Fibroblast of upper back skin (primary cell): ENCODE measurements around the gene PSKH1.
"Not testable (repeated sequence)": the region's sequence is repeated elsewhere in the genome, so short reads cannot be mapped to it uniquely, and the experiment has no call there.

Source experiments
- DNase-seq: peaks from one replicate; pipeline ENCODE4 v3.0.0-alpha.2; 2013

Gene PSKH1

DNA sequence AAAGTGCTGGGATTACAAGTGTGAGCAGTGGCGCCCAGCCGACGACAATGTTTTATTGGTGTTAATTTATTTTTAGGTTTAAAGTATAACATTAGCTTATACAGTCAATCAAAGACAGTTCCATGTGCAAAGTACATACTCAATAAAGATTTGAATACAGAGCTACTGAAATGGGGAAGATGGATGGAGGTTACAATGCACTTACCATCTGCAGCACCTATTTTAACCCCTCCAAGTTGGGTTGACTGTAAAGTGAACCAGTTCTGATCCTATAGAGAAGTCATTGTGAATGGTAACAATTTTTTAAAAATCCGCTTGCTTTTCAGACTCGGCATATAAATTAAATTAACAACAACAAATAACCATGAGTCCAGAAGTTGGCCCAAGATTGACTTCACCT, 679 bp upstream of the PSKH1 start:
- no peak for DNase-seq

DNA sequence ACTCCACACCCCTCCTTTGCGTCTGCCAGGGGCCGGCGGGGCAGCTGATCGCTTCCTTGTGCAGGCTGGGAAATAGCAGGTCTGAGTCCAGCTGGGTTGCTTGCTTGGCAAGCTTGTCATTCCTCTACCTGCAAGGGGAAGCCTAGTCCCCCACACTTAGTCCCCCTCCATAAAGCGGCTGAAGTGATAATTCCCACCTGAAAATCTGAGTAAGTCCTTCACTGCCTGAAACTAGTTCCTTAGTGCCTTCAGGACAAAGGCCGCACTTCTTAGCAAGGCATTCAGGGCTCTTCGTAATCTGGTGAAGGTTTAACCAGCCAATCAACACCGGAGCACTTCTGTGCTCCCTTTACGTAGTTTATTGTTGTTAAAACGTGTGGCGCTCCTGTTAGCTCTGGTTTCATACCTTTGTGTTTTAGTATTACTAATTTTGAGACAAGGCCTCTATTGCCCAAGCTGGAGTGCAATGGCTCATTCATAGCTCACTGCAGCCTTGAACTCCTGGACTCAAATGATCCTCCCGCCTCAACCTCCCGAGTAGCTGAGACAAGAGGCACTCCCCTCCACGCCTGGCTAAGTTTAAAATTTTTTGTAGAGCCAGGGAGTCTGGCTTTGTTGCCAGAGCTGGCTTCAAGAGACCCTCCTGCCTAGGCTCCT, 817 bp downstream of the PSKH1 start:
- DNase-seq = no peak

DNA sequence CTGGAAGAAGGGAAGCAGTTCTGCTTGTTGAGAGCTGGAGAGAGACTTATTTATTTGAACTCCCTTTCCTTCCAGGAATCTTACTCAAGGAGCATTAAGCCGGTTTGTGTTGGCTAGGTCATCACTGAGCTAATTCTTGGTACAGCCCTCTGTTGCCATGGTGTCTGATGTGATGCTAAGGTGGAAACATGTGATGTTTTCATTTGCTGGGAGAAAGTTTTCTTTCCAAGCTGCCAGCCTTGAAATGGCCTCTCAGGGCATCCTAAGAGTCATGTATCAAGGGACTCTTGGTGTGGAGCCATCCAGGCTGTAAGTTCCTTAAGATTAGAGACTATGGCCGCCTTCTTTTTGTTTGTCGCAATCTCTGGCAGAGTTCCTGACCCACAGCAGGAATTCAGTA, 4.2 kb downstream of the PSKH1 start:
- no peak for DNase-seq

DNA sequence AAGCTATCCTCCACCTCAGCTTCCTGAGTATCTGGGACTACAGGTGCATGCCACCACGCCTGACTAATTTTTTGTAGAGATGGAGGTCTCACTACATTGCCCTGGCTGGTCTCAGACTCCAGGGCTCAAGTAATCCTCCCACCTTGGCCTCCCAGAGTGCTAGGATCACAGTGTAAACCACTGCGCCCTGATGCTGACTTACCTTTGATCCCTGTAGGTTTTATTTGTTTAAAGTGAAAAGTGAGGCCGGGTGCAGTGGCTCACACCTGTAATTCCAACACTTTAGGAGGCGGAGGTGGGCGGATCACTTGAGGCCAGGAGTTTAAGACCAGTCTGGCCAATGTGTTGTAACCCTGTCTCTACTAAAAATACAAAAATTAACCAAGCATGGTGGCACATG, 8.7 kb downstream of the PSKH1 start:
- no peak for DNase-seq

DNA sequence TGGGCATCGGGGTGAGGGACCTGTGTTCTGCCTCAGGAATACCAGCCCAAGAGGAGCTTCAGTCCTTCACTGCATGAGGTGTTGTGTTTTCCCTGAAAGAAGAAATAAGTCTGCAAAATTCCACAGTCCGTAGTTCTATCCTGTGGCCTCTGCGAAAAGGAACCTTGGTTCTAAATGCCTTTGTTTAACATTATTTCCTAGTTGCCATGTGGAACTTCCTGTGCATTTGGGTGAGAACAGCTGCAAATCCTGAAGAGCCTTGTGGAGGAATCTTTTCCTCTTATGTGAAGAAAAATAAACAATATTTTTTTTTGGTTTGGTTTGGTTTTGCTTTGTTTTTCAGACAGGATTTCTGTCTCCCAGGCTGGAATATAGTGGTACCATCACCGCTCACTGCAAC, 9.8 kb downstream of the PSKH1 start:
- no peak for DNase-seq

DNA sequence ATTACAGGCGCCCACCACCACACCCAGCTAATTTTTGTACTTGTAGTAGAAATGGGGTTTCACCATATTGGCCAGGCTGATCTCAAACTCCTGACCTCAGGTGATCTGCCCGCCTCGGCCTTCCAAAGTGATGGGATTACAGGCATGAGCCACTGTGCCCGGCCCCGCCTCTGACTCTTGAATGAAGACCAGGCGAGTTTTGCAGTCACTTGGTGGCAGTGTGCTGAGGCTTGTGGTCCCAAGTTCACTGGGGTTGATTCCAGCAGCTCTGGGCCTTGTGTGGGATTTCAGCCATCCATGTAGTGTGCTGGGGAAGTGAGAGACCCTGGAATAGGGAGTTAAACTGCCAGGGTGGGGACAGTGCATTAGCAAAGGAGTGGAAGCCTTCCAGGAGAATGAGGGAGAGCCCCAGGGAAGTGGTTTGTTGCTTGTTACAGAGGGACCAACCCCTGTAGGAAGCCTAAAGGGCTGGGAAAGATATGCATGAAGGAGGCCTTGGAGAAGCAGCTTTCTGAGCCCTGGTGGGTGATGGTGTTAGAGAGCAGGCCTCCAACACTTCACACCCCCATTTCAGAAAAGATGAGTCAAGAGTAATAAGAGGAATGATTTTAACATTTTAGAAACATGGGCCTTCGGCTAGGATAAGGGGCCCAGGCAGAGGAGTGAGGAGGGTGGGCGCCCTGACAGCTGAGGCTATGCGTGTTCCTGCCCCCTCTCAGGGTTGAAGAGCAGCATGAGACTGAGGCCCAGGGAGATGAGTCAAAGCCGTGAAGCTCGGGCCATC, 14.5 kb downstream of the PSKH1 start:
- no peak for DNase-seq

DNA sequence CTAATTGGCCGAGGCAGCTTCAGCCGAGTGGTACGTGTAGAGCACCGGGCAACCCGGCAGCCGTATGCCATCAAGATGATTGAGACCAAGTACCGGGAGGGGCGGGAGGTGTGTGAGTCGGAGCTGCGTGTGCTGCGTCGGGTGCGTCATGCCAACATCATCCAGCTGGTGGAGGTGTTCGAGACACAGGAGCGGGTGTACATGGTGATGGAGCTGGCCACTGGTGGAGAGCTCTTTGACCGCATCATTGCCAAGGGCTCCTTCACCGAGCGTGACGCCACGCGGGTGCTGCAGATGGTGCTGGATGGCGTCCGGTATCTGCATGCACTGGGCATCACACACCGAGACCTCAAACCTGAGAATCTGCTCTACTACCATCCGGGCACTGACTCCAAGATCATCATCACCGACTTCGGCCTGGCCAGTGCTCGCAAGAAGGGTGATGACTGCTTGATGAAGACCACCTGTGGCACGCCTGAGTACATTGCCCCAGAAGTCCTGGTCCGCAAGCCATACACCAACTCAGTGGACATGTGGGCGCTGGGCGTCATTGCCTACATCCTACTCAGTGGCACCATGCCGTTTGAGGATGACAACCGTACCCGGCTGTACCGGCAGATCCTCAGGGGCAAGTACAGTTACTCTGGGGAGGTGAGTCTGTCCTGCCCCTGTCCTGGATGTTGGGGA, 16.1 kb downstream of the PSKH1 start:
- DNase-seq = no peak

DNA sequence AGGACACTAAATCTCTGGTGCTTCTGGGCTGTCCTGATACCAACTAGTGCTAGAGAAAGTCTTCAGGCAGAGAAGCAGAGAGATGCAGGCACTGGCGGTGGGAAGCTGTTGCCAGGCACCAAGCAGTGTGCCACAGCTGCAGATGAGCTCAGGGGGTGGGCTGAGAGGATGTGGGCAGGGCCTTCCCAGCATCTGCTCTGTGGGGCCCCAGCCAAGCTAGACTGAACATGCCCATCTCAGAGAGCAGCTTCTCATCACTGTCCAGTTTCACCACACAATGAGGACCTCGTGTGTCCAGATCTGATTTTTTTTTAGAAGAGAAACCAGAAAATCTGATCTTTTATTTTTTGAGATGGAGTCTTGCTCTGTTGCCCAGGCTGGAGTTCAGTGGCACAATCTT, 17.1 kb downstream of the PSKH1 start:
- peak; percentile 28 for DNase-seq

DNA sequence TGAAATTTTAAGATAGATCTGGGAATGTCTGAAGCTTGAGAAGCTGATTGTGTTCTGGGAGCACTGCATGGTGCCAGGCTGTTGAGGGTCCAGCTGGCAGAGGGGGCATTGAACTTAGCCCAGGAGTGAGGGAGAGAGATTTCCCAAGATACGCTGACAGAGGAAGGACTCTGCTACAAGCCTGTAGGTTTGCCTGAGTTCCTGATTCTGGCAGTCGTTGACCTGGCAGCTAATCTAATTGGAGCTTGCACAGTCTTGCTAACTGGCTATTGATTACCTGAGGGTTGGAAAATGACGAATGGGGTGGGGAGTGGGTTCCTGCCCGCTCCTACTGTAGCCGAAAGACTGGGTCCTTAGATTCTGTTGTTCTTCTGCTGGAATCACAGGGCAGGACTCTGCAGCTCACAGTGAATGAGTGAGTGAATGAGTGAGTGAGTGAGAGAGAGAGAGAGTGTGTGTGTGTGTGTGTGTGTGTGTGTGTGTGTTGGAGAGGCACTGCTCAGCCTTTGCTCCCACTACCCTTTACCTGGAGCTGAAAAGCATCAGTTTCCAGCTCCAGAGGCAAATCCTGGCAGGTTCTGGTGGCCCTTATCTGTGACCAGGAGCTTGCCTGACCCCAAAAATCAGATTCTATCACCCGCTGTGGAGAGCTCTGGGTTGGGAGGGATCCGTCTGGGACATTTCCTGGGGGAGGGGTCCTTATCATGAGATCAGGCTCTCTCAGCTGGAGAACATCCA, 21.9 kb downstream of the PSKH1 start:
- DNase-seq = no peak

DNA sequence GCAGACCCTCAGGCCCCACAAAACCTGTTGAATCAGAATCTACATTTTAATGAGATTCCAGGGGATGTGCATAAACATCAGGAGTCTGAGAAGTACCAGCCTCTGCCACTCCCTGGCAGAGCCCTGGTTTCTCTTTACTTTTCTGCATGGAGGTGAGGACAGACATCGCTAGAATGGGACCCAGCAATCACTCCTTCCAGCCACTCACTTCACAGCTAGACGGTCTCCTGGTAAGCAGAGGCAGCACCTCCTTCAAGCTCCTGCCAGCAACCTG, 22.4 kb downstream of the PSKH1 start:
- not testable (repeated sequence) for DNase-seq

DNA sequence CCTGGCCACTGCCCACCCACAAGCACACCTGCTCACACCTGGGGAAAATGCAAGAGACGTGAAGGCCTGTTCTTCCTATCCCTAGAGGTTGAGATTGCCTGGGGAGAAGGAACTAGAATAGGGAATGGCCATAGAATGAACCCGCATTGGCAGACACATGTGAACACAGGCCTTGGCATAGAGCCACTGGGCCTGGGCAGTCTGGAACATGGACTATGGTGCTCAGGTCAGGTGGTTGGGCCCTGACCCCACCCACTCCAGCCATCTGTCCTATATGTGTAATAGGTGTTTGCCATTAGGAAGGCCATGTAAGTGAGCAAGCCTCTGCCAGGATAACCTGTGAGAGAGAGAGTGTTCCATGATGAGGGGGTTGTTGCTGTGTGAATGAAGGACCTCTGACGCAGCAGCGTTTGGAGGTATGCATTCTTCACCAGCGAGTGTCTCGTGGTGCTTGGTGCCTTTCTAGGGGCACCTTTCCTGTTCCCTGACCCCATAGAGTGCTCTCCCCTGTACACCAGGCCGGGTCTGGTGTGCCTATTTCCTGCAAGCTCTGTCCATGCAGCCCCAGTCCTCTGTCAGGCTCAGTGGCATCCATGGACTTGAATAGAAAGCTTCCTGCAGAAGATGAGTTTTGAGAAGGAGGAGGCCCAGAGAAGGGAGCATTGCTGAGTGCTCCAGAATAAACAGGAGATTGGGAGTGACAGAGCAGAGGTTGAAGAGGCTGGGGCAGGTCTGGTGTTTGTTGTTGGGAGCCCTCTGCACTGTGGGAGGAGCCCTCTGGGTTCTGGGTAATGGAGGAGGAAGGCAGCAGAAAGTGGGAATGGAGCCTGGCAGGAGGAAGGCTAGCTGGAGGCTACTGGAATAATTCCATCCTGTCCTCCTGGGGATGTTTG, 23.0 kb downstream of the PSKH1 start:
- no peak for DNase-seq

DNA sequence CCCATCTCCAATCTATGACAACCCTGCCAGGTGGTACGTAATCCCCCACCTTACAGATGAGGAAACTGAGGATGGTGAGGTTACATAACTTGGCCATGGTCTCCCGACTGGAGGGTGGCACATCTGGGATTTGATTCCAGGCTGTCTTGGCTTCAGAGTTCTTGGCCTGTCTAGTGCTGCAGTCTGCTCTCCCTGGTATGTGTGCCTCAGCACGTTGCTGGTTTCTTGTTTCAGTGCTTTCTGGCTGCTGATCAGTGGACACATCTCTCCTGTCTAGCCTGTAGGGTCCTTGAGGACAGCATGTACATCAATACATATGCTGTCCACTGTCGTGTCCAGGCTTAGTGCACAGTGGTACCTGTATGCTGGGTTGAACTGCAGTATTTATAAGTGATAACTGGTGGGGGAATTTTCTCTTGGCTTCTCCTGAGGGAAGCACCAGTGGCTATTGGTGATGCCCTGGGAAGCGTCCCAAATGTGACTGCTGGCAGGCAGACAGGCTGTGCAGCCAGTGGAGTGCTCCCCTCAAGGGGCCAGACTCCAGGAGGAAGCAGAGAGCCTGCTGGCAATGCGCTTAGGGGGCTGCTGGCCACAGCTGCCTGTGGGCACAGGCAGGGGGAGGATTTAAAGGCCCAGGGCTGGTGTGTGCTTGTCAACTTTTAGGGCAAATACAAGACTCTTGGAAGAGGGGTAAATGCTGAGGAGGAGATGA, 24.2 kb downstream of the PSKH1 start:
- peak; percentile 16 for DNase-seq

DNA sequence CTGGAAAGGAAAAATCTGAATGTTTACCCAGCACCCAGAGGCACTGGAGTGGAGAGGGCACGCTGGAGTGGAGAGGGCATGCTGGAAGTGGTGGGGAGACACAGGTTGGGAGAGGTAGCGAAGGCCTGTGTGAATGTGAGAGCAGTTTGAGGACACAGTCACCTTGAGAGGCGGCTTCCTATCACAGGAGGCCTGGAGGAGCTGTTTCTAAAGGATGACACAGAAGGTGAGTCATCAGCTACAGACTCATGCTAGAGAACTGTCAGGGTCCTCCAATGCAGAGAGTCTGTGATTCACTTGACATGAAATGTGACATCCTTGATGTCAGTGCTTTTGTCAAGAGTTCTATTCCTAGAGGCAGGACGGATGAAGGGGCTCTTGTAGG, 24.8 kb downstream of the PSKH1 start:
- peak; percentile 75 for DNase-seq

DNA sequence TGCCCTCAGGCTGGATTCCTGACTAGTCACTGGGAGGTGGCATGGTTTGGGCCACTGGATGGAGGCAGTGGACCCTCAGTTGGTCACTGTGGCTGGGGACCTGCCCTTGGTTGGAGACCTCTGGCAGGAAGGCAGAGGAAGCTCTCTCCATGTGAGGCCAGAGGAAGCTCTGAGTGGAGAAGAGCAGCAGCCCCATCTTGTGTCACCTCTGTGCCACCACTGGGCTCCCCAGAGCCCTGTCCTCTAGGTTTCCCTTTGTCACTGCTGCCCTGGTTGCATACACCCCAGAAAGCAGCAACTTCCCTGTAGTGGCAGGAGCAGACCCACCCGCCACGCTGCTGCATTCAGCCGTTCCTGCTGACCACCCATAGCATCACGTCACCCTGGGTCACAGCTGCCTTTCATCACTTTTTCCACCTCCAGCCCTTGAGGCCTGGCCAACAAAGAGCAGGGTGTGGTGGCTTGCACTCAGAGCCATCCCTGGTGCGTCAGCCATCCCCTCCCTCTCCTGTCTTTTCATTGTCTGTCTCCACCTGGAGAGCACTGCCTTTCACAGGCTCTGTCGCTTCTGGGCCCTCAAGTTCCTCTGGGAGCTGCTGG, 26.7 kb downstream of the PSKH1 start:
- no peak for DNase-seq

DNA sequence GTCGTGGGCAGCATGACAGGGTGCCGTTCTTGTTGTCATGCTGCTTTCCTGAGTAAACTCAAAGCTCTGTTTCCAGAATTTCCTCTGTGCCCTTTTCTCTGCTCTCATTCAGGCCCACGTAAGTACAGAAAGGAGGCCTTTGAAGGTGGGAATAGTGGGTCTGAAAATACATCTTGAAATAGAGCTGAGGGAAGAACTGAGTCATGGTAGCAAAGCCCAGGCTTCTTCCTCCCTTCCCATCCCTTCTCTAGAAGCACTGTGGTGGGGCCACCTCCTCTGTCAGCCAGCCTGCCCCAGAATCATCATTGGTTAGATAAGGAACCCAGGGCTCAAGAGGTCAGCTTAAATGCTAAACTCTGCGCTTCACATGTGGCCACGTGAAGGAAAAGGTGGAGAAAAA, 29.2 kb downstream of the PSKH1 start:
- no peak for DNase-seq

DNA sequence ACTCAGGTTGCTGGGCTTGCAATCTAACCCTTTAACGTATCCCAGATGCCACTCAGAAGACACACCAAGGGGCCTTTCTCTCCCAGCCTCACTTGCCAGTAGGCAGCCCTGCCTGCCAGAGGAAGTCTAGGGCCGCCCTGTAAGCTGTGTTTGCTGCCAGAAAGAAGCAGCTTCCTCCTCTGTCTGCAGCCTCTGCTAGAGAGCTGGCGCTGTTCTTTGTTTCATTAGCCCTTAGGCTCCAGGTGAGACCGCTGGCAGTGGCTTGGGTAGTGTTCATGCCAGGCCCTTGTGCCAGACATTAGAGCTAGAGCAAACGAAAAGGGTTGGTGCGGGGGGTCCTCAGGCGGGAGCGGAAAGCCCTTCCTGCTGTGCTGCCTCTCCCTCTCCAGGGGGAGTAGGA, 29.7 kb downstream of the PSKH1 start:
- no peak for DNase-seq

DNA sequence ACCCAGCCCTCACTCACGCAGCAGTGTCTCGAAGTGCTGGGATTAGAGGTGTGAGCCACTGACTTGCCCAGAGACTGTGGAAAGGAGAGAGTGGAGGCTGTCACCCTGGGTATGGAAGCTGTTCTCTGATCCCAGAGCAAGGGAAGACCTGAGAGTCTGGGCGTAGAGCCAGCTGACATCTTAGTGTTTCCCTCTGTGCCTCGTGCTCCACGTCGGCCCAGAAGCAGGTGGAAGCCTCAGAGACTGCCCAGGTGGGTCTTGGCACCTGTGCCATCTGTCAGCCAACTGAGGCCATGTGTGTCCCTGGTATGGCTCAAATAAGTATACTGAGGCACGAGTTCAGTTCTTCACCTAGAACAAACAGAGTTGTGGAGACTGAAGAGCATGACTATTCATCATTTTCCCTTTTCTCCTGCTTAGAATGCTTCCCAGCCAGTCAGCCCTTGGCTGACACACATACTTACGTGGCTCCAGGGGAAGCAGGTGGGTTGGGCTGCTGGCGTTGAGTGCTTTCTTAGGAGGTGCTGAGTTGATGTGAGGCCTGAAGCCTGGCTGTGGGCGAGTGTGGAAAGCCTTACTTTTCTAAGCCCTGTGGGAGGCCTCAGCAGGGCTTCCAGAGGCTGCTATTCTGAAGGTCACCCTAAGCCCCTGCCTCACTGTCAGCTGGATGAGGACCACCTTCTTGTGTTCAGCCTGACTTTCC, 30.5 kb downstream of the PSKH1 start:
- DNase-seq = no peak

DNA sequence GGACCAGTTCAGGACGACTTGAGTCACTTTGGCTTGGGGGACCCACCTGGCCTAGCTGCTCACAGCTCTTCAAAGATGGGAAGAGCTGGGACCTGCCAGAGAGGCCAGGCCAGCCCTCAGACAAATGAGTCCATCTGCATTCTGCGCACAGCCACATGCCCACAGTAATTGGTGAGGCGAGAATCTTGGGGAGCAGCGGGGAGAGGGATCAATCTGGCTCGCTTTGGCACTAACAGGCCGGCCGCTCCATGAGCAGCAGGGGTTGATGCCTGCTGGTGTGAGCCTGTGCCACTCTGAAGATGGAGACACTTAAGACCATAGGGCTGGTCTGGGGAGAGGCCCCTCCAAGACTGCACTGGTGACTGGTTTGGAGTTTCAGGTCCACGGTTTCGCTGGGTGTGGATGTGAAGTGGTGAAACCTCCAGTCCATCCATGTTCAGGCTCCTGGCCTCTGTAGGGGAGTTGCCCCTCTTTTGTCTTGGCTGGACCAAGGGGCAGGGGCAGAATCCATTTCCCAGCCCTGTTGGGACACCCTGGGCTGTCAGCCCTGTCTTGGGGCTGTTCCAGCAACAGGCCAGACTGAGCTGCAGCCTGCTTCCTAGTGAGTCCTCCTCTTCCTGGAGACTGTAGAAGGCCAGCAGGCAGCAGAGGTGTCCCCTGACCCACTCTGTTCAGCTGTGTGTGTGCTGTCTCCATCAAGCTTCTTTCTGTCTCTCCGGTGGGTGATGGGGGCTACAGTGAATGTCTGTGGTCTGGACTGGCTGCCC, 31.3 kb downstream of the PSKH1 start:
- DNase-seq = no peak

DNA sequence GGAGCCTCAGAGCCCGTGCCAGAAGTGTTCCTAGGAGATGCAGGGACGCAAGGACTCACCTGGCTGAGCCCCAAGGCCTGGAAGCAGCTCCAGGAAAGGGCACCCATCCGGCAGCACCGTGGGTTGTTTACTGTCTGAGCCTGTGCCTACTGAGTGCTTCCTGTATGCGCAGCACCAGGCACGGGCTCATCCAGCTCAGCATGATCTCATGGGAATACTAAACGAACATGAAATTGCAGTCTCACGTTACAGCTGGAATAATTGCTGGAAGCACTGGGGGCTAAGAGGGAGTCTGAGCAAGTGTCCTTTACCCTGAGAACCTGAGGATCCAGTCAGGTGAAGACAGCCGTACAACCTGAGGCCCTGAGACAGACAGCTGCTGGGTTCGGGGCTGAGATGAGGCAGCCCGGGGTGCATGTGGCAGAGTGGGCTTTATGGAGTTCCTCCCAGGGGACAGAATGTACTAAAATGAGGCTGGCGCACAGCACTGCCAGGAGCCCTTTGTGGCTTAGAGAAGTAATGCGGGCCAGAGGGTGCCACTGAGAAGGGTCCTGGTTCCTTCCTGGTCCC, 33.2 kb downstream of the PSKH1 start:
- DNase-seq = no peak
